K562 (cell line): ENCODE measurements around the gene KIF24.

Experiments used
- BCLAF1 ChIP-seq, 2 experiments: fragments of 450-650 bp in 1 of 2; IDR thresholded peaks; 2 replicates each; pipeline ENCODE4 v1.6.1; 2011 to 2017; ENCODE audit warnings: low read depth in 2 of 2, antibody characterized with exemption in 1 of 2, borderline replicate concordance in 1 of 2, low read length in 1 of 2, mild to moderate bottlenecking in 1 of 2, mixed read lengths in 1 of 2; ENCODE audit not compliant: control insufficient read depth in 1 of 2
- CTCF ChIP-seq, 3 experiments: IDR thresholded peaks in 2 of 3; conservative IDR thresholded peaks in 1 of 3; 2 replicates each; pipeline ENCODE4 v1.5.1; 2011 to 2012; ENCODE audit warnings: low read length in 3 of 3, mild to moderate bottlenecking in 3 of 3, control low read depth in 2 of 3, improper control_type of control experiment in 1 of 3, inconsistent platforms in 1 of 3, low read depth in 1 of 3, mixed read lengths in 1 of 3, moderate library complexity in 1 of 3; ENCODE audit not compliant: insufficient read depth in 2 of 3
- MAFG ChIP-seq: fragments of 450-650 bp; conservative IDR thresholded peaks from 2 replicates; pipeline ENCODE4 v1.6.1; 2016; ENCODE audit warnings: missing genetic modification characterization, missing compliant biosample characterization
- POLR2AphosphoS5 ChIP-seq: IDR thresholded peaks from 2 replicates; pipeline ENCODE4 v1.6.1; 2011; ENCODE audit warnings: mild to moderate bottlenecking, low read depth, low read length, moderate library complexity; ENCODE audit not compliant: control insufficient read depth, insufficient read depth
- POU5F1 ChIP-seq: fragments of 150-350 bp; IDR thresholded peaks from 2 replicates; pipeline ENCODE4 v1.6.1; 2014; ENCODE audit warnings: borderline replicate concordance, low read length, low read depth, mild to moderate bottlenecking; ENCODE audit not compliant: partially characterized antibody
- TEAD4 ChIP-seq, 2 experiments: sonication (generic) in 1 of 2; formaldehyde crosslinking in 1 of 2; IDR thresholded peaks; 2 replicates each; pipeline versions ENCODE4 v1.6.1 to v1.8.0; 2012 to 2022; ENCODE audit warnings: borderline replicate concordance in 1 of 2, inconsistent platforms in 1 of 2, low read length in 1 of 2, mild to moderate bottlenecking in 1 of 2, missing genetic modification reagents in 1 of 2
- TGIF2 ChIP-seq: sonication (generic); formaldehyde crosslinking; IDR thresholded peaks from 2 replicates; pipeline ENCODE4 v1.8.1; 2022; ENCODE audit warnings: mild to moderate bottlenecking, missing genetic modification reagents, moderate library complexity
- ZBTB33 ChIP-seq: sonication (generic); formaldehyde crosslinking; IDR thresholded peaks from 2 replicates; pipeline ENCODE4 v1.8.1; 2023; ENCODE audit warnings: mild to moderate bottlenecking, missing genetic modification reagents
- TF ChIP-seq, protein P1 (sequence below): fragments of 250-450 bp; sonication (Bioruptor Pico); IDR thresholded peaks from 2 replicates; pipeline ENCODE4 v1.5.0; 2020; ENCODE audit warnings: mild to moderate bottlenecking

DNA sequence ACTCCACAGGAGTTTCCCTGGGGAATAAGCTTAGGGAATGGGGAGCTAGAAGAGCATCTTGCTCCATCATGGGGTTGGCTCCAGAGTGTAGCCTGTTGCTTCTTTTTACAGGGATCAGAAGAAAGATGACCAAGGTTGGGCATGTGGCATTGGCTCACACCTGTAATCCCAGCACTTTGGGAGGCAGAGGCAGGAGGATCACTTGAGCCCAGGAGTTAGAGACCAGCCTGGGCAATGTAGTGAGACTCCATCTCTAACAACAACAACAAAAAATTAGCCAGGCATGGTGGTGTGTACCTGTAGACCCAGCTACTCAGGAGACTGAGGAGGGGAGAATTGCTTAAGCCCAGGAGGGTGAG is 18.7 kb upstream of the KIF24 start:
- TF ChIP-seq TGIF2 (CRISPR knock-in tag) (no peak), POLR2AphosphoS5 (no peak), BCLAF1 (IDR thresholded peaks at IDR 0.05; ENCODE audit: borderline replicate concordance in 1 of 2, control insufficient read depth in 1 of 2, low read depth in 2 of 2, low read length in 1 of 2) (no peak), TEAD4 (IDR thresholded peaks at IDR 0.05; ENCODE audit: low read length) (no peak), TEAD4 (CRISPR knock-in tag; IDR thresholded peaks at IDR 0.05; ENCODE audit: borderline replicate concordance) (no peak), CTCF (IDR thresholded peaks at IDR 0.05 in 2 of 3, conservative IDR thresholded peaks at IDR 0.05 in 1 of 3; ENCODE audit: insufficient read depth in 2 of 3, low read depth in 1 of 3, low read length in 3 of 3) (no peak), POU5F1 (no peak), ZBTB33 (CRISPR knock-in tag) (no peak), MAFG (no peak)
- TF ChIP-seq, protein P1, sequence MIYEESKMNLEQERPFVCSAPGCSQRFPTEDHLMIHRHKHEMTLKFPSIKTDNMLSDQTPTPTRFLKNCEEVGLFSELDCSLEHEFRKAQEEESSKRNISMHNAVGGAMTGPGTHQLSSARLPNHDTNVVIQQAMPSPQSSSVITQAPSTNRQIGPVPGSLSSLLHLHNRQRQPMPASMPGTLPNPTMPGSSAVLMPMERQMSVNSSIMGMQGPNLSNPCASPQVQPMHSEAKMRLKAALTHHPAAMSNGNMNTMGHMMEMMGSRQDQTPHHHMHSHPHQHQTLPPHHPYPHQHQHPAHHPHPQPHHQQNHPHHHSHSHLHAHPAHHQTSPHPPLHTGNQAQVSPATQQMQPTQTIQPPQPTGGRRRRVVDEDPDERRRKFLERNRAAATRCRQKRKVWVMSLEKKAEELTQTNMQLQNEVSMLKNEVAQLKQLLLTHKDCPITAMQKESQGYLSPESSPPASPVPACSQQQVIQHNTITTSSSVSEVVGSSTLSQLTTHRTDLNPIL (CRISPR knock-in tag): no peak
